ENCODE data around the gene PSMG1.

GRCh38 chr21:39134288-39134810 is 48.9 kb downstream of the PSMG1 start:
- TF ChIP-seq NFIC (IDR thresholded peaks at IDR 0.05) (no peak), USF1 (IDR thresholded peaks at IDR 0.05) (no peak), MAX (IDR thresholded peaks at IDR 0.05) (no peak), EP300 (IDR thresholded peaks at IDR 0.05; ENCODE audit: borderline replicate concordance) (no peak), EGR1 (IDR thresholded peaks at IDR 0.05) (no peak), TEAD4 (IDR thresholded peaks at IDR 0.05) (no peak)
